HT1080 (cell line): ENCODE measurements around the gene CCDC148. TPM values are rescaled to one million over a fixed set of nuclear protein-coding genes. Genes with fewer than 3 reads are reported as not detected.

ENCODE experiments used
- DNase-seq: peaks from one replicate; pipeline ENCODE4 v3.0.0-alpha.2; 2015; ENCODE audit warnings: low read depth
- total RNA-seq: library from RNA; depleted of rRNA; stranded (reverse); fragments of >200 nt; shearing (Covaris generic); gene quantifications from 2 replicates; pipeline ENCODE4 v1.2.3, GENCODE V29; 2014

CCDC148 gene
- total RNA-seq, 1 experiment from 2014 or later: 0.39 TPM

GRCh38 chr2:158178646-158179045 lies 277.9 kb downstream of the CCDC148 start:
- DNase-seq: no peak

GRCh38 chr2:158174956-158175355 lies 281.6 kb downstream of the CCDC148 start:
- no peak for DNase-seq

- no peak for DNase-seq
These were observed 282.1 kb downstream of the CCDC148 start for GRCh38 chr2:158174495-158174894.

- DNase-seq: no peak
These were observed 283.8 kb downstream of the CCDC148 start for GRCh38 chr2:158172719-158173118.

GRCh38 chr2:158154596-158154995 lies 302.0 kb downstream of the CCDC148 start:
- peak; percentile 48 for DNase-seq

- peak; percentile 26 for DNase-seq
These were observed 303.1 kb downstream of the CCDC148 start for GRCh38 chr2:158153270-158154015.

GRCh38 chr2:158144914-158145625 lies 311.5 kb downstream of the CCDC148 start:
- no peak for DNase-seq

- DNase-seq: no peak
These were observed 312.7 kb downstream of the CCDC148 start for GRCh38 chr2:158143703-158144360.

GRCh38 chr2:158142568-158143332 lies 313.8 kb downstream of the CCDC148 start:
- peak; percentile 44 for DNase-seq

- DNase-seq: no peak
These were observed 314.4 kb downstream of the CCDC148 start for GRCh38 chr2:158142165-158142564.

- DNase-seq: no peak
These were observed 316.4 kb downstream of the CCDC148 start for GRCh38 chr2:158140201-158140600.

- DNase-seq: no peak
These were observed 318.3 kb downstream of the CCDC148 start for GRCh38 chr2:158138255-158138654.

- DNase-seq: no peak
These were observed 321.5 kb downstream of the CCDC148 start for GRCh38 chr2:158135096-158135495.

GRCh38 chr2:158134655-158135054 lies 321.9 kb downstream of the CCDC148 start:
- no peak for DNase-seq

- DNase-seq: no peak
These were observed 322.5 kb downstream of the CCDC148 start for GRCh38 chr2:158134055-158134454.

GRCh38 chr2:158131919-158132566 lies 324.5 kb downstream of the CCDC148 start:
- DNase-seq: no peak

GRCh38 chr2:158131483-158131912 lies 325.1 kb downstream of the CCDC148 start:
- DNase-seq: no peak

GRCh38 chr2:158130832-158131473 lies 325.6 kb downstream of the CCDC148 start:
- DNase-seq: no peak

- no peak for DNase-seq
These were observed 327.5 kb downstream of the CCDC148 start for GRCh38 chr2:158129037-158129436.
